Measurements from ENCODE around the gene KCNIP1.

KCNIP1 gene

GRCh38 chr5:170501931-170502330 is 1.9 kb upstream of the KCNIP1 start:
- in situ Hi-C loops (cut with MboI; ENCODE audit: low pct_unique_long_range_greater_than_20kb, low sequenced_read_pairs) = no loop called here
- DNase-seq = no peak

DNA sequence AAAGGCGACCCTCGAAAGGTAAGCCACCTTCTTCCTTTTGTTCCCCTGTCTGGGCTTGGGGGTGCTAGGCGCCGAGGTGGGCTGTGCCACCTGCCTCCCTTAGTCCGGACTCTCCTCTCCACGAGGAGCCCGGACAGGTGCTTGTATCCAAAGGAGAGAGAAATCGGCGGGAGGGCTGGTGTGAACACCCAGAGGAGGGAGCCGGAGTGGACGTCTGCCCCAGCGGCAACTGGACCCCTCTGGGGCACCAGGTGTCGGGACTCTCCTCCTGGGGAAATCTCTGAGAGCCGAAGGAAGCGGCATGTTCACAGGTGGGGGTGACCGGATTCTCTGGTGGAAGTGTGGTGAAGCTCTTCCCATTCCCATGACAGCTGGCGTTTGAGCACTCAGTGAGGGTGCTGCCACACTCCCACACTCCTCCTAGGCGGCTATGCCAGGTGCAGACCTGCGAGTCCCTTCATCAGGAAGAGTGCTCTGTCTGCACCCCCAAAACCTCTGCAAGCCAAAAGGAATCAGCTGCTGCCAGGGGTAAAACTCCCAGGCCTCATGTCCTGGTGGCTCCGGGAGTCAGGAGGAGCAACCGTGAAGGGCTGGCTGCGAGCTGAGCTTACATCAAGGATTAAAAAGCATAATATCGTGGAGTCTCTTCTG is 921 bp downstream of the KCNIP1 start:
- no peak for DNase-seq
- in situ Hi-C loops (cut with MboI; ENCODE audit: low pct_unique_long_range_greater_than_20kb, low sequenced_read_pairs) = no loop called here

GRCh38 chr5:170508036-170508435 is 4.2 kb downstream of the KCNIP1 start:
- no peak for DNase-seq
- in situ Hi-C loops (cut with MboI; ENCODE audit: low pct_unique_long_range_greater_than_20kb, low sequenced_read_pairs) = no loop called here

- in situ Hi-C loops (cut with MboI; ENCODE audit: low pct_unique_long_range_greater_than_20kb, low sequenced_read_pairs) = no loop called here
- DNase-seq = no peak
These were observed 5.0 kb downstream of the KCNIP1 start for GRCh38 chr5:170508660-170509347.

DNA sequence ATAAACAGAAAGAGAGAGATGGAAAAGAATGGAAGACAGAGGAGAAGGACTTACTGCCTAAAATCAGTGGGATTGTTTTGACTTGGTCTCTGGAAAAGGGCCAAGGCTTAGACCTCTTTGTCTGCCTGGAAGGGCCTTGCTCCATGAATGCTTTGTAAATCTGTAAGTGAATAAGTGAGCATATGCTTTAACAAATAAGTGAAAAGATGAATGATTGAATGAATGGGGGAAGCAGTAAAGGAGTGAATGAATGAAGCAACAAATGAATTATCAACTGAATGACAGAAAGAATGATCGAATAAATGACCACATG is 5.5 kb downstream of the KCNIP1 start:
- DNase-seq = no peak
- in situ Hi-C loops (cut with MboI; ENCODE audit: low pct_unique_long_range_greater_than_20kb, low sequenced_read_pairs) = no loop called here

DNA sequence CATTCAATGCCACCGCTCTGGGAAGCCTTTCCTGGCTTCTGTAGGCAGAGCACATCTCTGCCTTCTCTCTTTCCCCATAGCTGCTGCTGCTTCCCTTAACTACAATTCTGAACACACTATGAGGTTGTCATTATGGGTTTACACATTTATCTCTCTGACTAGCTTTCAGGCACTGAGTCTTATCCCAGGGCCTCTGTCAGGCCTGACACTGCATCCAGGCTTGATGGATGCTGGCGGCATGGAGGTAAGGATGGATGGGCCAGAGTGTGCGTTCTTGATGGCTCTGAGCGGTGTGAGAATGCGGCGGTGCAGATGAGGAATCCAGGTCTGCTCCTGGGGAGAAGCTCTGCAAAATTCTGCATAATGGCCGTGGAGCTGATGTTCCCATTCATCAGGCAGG is 6.3 kb downstream of the KCNIP1 start:
- in situ Hi-C loops (cut with MboI; ENCODE audit: low pct_unique_long_range_greater_than_20kb, low sequenced_read_pairs) = no loop called here

DNA sequence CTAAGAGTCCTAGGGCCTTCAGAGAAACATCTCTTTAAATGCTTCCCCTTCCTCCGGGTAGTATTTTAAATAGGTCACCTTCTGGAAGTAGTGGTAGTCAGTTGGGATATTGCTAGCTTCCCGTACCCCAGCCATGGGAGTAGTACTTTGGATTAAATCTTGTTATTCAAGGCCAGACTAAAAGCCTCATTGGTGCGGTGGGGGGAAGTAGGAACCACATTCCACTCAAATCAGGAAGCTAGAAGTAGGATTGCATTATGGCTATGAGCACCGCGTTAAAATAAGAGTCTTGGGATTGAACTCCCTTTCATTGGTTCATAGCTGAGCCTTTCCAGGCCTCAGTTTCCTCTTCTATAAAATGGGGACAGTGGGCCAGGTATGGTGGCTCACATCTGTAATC is 6.7 kb downstream of the KCNIP1 start:
- in situ Hi-C loops (cut with MboI; ENCODE audit: low pct_unique_long_range_greater_than_20kb, low sequenced_read_pairs) = no loop called here
- no peak for DNase-seq

More for the DNA sequence above, 6.3 kb downstream of the KCNIP1 start:
- DNase-seq = no peak

DNA sequence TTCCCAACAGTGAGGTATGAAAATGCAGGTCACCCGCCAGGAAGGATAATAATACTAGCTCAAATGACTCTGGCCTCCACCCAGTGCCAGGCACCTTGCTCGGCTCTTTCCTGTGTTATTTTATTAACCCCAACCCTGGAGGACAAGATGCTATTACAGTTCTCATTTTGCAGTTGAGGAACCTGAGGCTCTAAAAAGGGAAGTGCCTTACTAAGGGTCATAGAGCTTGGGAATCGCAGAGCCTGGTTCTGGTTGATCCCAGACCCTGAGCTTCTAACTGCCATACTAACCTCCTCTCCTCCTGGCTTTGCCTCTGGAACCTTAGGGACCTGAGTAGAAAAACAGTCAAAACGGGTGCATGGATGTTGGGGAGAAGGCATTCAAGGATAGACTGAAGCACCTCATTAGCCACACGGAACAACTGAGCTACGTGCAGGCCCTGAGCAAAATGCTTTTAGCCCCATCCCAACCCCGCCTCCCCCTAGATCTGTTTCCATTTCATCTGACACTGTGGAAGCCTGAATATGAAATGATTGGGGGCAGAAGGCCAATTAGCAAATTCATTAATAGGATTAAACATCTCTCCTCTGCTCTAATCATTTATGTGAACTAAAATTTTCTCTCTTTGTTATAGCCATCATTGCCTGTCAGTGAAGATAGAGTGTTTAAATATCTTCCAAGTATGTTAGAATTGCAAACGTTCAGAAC is 7.9 kb downstream of the KCNIP1 start:
- in situ Hi-C loops (cut with MboI; ENCODE audit: low pct_unique_long_range_greater_than_20kb, low sequenced_read_pairs) = no loop called here
- DNase-seq = no peak

DNA sequence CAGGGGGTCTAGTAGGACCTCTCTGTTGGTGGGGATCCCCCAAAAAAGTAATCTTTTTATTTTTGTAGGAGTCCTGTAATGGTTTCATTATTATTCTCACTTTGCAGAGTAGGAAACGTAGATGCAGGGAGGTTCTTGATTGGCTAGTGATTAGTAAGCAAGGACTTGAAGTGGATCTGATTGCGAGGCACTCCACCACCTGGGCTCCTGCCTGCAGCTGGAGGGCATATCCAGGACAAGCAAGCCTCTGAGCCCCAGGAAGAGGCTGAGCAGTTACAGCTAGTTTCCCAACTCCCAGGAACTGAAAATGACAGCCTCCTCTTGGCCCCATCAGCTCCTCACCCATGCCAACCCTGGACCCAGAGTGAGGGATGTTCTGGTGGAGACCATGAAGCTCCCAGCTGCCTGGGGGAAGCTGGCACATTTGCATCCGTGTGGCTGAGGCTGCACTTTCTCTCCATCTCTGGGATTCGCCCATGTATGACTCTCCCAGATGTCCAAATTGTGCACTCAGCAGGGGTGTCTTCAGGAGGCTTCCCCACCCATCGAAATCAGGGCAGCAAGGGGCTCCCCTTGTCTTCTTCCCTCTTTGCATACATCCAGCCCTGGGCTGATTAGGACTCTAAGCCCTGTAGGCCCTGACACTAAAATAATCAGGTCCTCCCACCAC is 10.2 kb downstream of the KCNIP1 start:
- no peak for DNase-seq
- in situ Hi-C loops (cut with MboI; ENCODE audit: low pct_unique_long_range_greater_than_20kb, low sequenced_read_pairs) = no loop called here

GRCh38 chr5:170517411-170517810 is 13.6 kb downstream of the KCNIP1 start:
- in situ Hi-C loops (cut with MboI; ENCODE audit: low pct_unique_long_range_greater_than_20kb, low sequenced_read_pairs) = no loop called here
- DNase-seq = no peak

DNA sequence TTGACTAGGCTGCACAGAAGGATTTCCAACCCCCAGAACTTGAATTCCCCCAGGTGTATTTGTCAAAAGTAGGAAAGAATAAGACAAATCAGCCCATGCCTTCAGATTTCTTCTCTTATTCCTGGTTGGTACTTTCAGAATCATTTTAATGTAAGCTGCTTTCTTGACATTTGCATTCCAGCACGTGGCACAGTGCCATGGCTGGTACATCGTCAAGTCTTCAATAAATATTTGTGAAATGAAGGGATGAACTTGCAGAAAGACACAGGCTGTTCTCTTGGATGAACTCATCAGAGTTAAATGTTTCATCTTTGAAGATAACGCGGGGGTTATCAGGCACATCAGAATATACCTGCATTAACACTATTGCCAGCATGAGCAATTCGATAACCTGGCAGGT is 14.5 kb downstream of the KCNIP1 start:
- in situ Hi-C loops (cut with MboI; ENCODE audit: low pct_unique_long_range_greater_than_20kb, low sequenced_read_pairs) = no loop called here
- DNase-seq = no peak

- in situ Hi-C loops (cut with MboI; ENCODE audit: low pct_unique_long_range_greater_than_20kb, low sequenced_read_pairs) = no loop called here
- no peak for DNase-seq
These were observed 15.7 kb downstream of the KCNIP1 start for GRCh38 chr5:170519549-170519948.

DNA sequence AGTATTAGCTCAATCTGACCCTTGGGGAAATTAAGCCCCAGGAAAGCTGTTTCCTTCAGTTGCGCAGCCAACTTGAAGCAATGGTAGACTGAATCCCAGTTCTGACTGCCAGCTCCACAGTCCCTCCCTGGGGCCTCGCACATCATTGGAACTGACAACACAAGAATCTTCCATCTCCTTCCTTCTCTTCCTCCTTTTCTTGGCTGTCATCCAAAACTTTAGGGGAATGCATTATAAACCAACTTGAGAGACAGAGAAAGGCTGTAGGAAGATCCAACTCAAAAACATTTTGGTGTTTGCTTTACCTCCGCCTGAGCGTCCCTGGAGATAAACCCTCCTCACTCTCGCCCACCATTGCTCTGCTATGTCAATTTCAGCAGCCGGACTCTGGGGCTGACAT is 16.6 kb downstream of the KCNIP1 start:
- in situ Hi-C loops (cut with MboI; ENCODE audit: low pct_unique_long_range_greater_than_20kb, low sequenced_read_pairs) = no loop called here
- DNase-seq = no peak

DNA sequence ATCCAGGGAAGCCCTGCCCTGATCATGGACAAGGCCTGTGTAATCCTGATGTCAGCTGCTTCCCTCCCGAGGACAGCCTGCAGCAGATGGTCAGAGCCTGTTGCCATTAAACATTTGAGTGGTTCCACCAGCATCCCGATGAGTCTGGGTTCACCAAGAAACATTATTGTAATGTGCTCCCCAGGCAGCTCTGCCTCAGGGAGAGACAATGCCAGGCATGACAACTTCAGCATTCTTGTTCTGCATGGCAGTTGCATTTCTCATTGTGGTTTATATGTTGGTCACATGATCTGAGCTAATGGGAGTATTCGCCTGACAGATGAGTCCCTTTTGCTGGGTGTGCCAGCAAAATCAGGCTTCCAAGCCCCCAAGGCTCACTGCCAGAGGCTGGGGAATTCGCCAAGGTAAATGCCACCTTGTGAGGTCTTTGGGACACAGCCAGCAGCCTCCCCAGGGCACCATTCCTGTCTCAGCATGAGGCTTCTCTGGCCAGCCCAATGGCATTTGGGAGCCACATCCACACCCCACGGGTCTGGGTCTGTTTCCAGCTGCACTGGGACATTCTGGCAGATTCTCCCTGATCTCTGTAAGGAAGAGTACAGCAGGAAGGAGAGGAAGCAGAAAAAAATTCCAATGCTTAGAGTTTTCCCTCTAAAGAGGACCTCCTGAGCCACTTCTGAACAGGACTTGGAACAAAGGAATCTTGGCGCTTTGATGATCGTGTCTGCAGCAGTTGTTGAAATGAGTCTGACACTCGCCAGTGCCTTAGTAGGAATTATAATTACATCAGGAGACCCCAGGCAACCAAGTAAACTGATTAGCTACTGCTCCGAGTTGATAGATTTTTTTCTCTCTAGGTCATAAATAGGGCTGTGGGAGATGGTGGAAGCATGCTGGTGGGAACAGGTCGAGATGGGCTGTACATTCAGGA is 18.7 kb downstream of the KCNIP1 start:
- in situ Hi-C loops (cut with MboI; ENCODE audit: low pct_unique_long_range_greater_than_20kb, low sequenced_read_pairs) = no loop called here
- DNase-seq = no peak

- no peak for DNase-seq
- in situ Hi-C loops (cut with MboI; ENCODE audit: low pct_unique_long_range_greater_than_20kb, low sequenced_read_pairs) = no loop called here
These were observed 19.3 kb downstream of the KCNIP1 start for GRCh38 chr5:170523142-170523551.

- DNase-seq = no peak
- in situ Hi-C loops (cut with MboI; ENCODE audit: low pct_unique_long_range_greater_than_20kb, low sequenced_read_pairs) = no loop called here
These were observed 20.0 kb downstream of the KCNIP1 start for GRCh38 chr5:170523830-170524229.

DNA sequence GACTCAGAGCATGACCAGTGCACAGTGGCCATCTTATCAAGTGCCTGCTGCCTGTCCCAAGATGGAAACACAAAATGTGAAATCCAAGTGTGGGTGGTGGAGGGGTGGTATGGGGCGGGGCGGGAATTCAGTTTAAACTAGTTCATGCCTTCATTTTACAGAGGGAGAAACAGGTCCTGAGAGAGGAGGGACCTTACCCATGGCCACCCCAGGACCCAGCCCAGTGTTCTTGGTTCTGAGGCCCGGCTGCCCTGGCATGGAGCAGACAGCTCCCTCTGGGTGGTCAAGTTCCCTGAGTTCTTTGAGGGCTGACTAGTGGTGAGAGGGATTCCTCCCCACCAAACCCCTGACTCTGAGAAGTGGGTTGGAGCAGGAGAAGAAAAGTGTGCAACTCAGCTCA is 20.8 kb downstream of the KCNIP1 start:
- in situ Hi-C loops (cut with MboI; ENCODE audit: low pct_unique_long_range_greater_than_20kb, low sequenced_read_pairs) = no loop called here
- DNase-seq = no peak

DNA sequence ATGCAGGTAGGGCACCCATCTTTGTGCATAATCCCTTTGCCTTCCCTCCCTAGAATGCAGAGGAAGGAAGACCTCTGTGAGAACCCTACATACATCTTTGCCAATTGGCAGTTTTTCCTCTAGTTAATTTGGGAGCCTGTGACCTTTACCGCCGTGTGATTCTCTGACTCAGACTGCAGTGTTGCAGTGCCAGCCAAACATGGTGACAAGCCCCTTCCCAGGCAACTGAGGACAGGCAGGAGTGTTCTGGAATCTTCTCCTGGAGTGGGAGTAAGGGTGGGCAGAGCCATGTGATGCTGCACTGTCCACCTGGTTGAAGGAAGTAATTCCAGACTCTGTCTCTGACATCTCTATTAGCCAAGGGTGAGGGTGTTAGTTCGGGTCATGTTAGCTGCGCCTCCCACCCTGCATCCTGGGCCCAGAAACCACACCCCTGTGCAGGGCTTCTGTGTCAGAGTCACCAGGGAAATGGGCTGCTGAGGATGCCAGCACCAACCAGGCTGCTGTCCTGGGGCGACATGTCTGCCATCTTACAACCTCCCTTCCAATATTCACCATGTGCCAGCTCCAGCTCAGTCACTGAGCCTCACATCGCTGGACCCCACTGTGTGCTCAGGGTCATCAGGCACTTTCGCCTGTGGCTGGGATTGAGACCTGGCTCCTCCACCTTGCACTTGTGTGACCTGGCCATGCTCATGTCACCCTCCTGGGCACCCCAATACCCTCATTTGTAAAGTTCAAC is 21.8 kb downstream of the KCNIP1 start:
- DNase-seq = no peak
- in situ Hi-C loops (cut with MboI; ENCODE audit: low pct_unique_long_range_greater_than_20kb, low sequenced_read_pairs) = no loop called here

GRCh38 chr5:170527991-170528390 is 24.2 kb downstream of the KCNIP1 start:
- in situ Hi-C loops (cut with MboI; ENCODE audit: low pct_unique_long_range_greater_than_20kb, low sequenced_read_pairs) = no loop called here

More at GRCh38 chr5:170527991-170528390, 24.2 kb downstream of the KCNIP1 start:
- no peak for DNase-seq
